NCI-H345 (cell line): ENCODE results near the gene PREB.

ENCODE experiments used
- DNase-seq: peaks from one replicate; lab custom pipeline; 2025; lab: John Stamatoyannopoulos, UW

The PREB gene

GRCh38 chr2:27095745-27096651 lies 38.4 kb downstream of the PREB start:
- DNase-seq: no peak

- no peak for DNase-seq
Measured at GRCh38 chr2:27095427-27095744, 39.0 kb downstream of the PREB start.

GRCh38 chr2:27094353-27094984 lies 40.0 kb downstream of the PREB start:
- no peak for DNase-seq

GRCh38 chr2:27093430-27094352 lies 40.7 kb downstream of the PREB start:
- DNase-seq: no peak

GRCh38 chr2:27092696-27093429 lies 41.6 kb downstream of the PREB start:
- no peak for DNase-seq

GRCh38 chr2:27091746-27092695 lies 42.4 kb downstream of the PREB start:
- DNase-seq: no peak

- no peak for DNase-seq
Measured at GRCh38 chr2:27089111-27089954, 45.1 kb downstream of the PREB start.

DNA sequence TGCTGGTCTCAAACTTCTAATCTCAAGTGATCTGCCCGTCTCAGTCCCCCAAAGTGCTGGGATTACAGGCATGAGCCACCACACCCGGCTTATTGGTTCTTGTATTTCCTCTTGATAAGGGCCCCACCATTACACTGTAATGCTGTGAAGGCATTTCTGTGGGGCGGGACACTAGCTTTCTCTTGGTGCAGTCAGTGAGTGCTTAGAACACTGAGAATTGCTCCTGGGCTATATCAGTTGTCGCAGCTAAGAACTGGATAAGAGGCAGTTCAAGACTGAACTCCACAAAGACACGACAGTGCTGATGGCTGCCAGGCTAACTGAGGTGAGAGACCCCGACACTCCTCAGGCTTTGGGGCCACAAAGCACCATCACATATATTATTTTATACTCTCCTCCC lies 45.8 kb downstream of the PREB start:
- DNase-seq: no peak

GRCh38 chr2:27087823-27088410 lies 46.5 kb downstream of the PREB start:
- DNase-seq: no peak

DNA sequence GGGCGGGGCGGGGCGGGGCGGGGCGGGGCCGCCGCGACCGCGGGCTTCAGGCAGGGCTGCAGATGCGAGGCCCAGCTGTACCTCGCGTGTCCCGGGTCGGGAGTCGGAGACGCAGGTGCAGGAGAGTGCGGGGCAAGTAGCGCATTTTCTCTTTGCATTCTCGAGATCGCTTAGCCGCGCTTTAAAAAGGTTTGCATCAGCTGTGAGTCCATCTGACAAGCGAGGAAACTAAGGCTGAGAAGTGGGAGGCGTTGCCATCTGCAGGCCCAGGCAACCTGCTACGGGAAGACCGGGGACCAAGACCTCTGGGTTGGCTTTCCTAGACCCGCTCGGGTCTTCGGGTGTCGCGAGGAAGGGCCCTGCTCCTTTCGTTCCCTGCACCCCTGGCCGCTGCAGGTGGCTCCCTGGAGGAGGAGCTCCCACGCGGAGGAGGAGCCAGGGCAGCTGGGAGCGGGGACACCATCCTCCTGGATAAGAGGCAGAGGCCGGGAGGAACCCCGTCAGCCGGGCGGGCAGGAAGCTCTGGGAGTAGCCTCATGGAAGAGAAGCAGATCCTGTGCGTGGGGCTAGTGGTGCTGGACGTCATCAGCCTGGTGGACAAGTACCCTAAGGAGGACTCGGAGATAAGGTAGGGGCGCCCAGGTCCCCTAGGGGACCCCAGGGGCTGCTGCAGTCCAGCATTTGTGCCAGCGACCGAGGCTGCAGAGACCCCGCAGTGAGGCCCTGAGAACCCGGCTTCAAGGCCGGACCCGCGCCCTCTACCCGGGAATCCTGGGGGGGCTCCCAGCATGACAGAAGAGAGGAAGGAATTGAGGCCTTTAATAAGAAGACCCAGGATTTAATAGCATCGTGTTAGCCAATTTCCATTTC lies 47.5 kb downstream of the PREB start, which contains the start of gene KHK:
KHK (plus strand) TSS at position 49 of the 870 bp plus-strand sequence; CDS start at position 537, 488 bp downstream.
- DNase-seq: peak; percentile 86

GRCh38 chr2:27086090-27086723 lies 48.2 kb downstream of the PREB start:
- peak; percentile 98 for DNase-seq

GRCh38 chr2:27085673-27086089 lies 48.8 kb downstream of the PREB start:
- peak; percentile 51 for DNase-seq

GRCh38 chr2:27085062-27085672 lies 49.3 kb downstream of the PREB start:
- no peak for DNase-seq

DNA sequence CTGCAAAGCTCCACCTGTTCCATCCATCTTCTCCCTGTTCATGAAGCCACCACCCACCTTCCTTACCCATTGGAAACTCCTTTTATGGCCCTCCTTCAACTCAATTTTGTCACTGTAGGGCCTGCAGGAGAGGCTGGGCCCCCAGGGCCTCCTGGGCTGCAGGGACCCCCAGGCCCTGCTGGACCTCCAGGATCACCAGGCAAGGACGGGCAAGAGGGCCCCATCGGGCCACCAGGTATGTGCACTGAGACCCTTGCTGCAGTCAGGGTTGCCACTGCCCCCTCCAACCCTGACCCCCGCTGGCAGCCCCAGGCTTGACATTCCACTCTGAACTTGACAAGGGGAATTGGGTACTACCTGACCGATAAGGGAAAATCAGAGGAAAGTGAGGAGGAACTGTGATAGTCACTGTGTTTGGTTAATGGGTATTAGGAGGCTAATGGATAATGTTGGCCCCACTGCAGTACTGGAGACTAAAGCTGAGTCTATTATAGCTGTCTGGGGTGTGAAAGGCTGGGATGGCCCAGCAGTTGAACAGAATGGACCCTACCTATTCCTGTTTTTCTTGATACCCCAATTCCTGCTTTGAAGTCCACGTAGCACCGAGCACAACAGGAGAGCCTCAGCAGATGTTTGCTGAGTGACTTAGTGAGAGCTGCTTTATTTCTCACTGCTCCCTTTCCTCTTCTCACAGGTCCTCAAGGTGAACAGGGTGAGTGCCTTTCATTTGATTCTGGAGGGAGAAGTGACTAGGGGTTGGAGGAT lies 50.0 kb downstream of the PREB start:
- no peak for DNase-seq

- no peak for DNase-seq
Measured at GRCh38 chr2:27083410-27084296, 50.8 kb downstream of the PREB start.
